ENCODE data around the gene CD2BP2.

The CD2BP2 gene

GRCh38 chr16:30378236-30379157 lies 23.4 kb upstream of the CD2BP2 start:
- peak; percentile 99 for DNase-seq

GRCh38 chr16:30377812-30378235 lies 22.7 kb upstream of the CD2BP2 start:
- peak; percentile 81 for DNase-seq

- DNase-seq, result no peak
Observed at GRCh38 chr16:30377050-30377811, 22.1 kb upstream of the CD2BP2 start.

GRCh38 chr16:30376461-30376902 lies 21.4 kb upstream of the CD2BP2 start:
- DNase-seq, result no peak

- no peak for DNase-seq
Observed at GRCh38 chr16:30375864-30376263, 20.8 kb upstream of the CD2BP2 start.

GRCh38 chr16:30374538-30374937 lies 19.4 kb upstream of the CD2BP2 start, which contains the start of gene MYL11:
Gene MYL11 (plus strand): TSS chr16:30374802. CDS start chr16:30374858, 56 bp downstream.
- no peak for DNase-seq

DNA sequence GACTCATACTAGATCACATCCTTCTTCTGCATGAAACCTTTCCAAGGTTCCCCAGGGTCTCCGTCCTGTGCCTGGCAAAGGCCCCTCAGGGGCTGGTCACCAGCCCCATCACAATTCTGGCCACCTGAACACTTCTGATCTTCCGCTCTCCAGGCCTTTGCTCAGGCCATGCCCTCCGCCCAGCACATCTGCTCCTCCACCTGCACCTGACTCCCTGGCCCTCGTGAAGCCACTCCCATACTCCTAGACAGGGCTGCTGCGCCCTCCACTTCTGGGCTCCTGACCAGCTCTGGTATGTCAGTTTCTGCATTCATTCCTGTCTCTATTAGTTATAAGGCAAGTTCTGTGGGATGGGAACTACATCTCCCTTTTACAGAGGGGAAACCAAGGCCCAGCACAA lies 17.6 kb upstream of the CD2BP2 start:
- DNase-seq, result no peak

DNA sequence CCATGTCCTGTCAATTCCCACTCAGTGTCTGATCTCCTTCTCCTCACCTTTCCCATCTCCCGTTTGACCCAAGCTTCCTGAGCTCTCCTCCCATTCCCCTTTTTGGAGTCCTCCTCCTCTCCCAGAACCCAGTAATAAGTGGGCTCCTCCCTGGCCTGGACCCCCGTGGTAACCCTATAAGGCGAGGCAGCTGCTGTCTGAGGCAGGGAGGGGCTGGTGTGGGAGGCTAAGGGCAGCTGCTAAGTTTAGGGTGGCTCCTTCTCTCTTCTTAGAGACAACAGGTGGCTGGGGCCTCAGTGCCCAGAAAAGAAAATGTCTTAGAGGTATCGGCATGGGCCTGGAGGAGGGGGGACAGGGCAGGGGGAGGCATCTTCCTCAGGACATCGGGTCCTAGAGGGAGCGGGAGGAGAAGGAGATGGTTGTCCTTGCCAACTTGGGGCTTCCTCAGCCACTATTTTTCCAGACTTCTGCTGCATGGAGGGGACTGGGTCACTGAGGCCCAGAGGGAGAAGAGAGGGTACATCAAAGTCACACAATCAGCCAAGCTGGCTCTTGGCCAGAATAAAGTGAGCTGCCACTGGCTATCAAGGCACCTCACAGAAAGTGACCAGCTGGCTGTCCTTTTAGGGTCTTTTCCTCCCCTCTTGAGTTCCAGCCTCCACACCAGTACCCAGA lies 17.1 kb upstream of the CD2BP2 start:
- DNase-seq, result no peak

GRCh38 chr16:30371248-30371816 lies 16.2 kb upstream of the CD2BP2 start:
- no peak for DNase-seq

DNA sequence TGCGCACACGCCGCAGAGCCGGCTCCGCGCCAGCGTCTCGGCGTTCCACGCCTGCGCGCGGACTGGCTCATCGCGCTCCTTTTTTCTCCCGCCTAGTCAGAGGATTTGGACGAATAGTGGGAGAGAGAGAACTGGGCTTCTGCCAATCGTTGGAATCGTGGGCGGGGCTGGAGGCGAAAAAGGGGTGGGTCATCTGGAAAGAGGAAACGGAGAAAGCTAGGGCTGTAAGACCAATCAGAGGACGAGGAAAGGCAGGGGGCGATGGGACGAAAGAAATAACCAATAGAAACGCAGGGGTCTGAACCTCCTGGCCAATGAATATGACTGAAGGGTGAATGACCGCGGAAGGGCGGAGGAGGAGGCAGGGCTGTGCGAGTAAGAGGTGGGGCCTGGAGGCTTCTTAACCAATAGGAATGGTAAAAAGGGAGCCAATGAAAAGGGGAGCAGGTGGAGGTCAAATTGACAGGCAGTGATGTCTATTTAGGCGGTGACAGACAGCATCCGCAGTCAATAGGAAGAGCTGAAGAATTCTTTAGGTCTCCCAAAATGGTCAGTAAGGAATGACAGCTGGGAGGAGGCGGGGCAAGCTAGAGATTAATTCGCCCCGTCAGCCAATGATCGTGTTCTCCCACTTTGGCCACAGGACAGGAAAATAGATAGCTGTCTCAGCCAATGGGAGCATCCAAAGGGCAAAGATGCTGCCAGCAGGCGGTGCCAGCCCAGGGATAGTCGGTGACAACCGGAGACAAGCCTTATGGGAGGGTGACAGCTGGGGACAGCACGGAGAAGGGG lies 15.5 kb upstream of the CD2BP2 start, which contains the start of gene TBC1D10B:
TSS of gene TBC1D10B (minus strand) at position 39 of the 792 bp plus-strand sequence. CDS start 311 bp downstream, outside the sequence.
- peak; percentile 97 for DNase-seq

GRCh38 chr16:30369938-30370455 lies 14.9 kb upstream of the CD2BP2 start:
- no peak for DNase-seq

GRCh38 chr16:30369091-30369937 lies 14.2 kb upstream of the CD2BP2 start:
- no peak for DNase-seq

GRCh38 chr16:30368792-30369090 lies 13.6 kb upstream of the CD2BP2 start:
- no peak for DNase-seq

GRCh38 chr16:30368122-30368791 lies 13.1 kb upstream of the CD2BP2 start:
- no peak for DNase-seq

DNA sequence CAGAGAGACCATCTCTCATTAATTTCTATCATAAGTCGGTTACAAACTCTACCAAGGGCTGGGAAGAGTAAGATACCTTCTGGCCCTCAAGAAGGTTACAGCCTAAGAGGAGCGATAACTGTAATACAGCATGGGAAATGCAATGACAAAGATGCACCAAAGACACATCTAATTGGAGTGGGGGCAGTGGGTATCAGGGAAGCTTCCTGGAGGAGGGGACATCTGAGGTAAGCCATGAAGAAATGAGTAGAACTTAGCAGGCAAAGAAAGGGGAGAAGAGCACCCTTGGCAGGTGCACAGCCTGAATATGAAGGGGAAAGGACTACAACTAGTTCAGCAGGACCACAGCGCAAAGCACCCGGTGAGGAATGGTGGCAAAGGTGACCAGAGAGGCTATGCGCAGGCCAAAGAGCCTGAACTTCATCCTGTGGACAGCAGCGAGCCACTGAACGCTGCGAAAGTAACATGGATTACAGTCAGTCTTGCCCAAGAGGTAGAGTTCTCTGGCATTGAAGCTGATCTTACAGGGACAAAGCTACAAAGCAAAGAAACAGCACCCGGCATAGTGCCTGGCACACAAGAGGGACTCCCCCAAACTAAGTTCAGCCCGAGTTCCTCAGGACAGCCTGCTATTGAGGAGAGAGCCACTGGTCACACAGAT lies 12.4 kb upstream of the CD2BP2 start:
- DNase-seq, result no peak

- no peak for DNase-seq
Observed at GRCh38 chr16:30366511-30366910, 11.4 kb upstream of the CD2BP2 start.

- no peak for DNase-seq
Observed at GRCh38 chr16:30365200-30365599, 10.1 kb upstream of the CD2BP2 start.

DNA sequence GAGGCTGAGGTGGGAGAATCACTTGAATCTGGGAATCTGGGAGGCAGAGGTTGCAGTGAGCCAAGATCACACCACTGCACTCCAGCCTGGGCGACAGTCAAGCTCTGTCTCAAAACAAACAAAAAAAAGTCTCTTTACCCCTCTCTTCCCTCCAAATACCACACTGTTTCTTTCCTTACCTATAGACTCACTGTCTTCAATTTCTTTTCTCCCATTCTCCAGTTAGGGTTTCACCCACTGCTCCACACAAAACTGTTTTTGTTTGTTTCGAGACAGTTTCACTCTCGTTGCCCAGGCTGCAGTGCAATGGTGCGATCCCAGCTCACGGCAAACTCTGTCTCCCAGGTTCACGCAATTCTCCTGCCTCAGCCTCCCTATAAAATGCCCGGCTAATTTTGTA lies 6.1 kb upstream of the CD2BP2 start:
- no peak for DNase-seq

- no peak for DNase-seq
Observed at GRCh38 chr16:30359871-30360170, 4.7 kb upstream of the CD2BP2 start.

All from T-helper 9 cell (primary cell).